Heart left ventricle (tissue), 16 donors: ENCODE measurements around the gene NME3. TPM values are rescaled to one million over a fixed set of nuclear protein-coding genes. Genes with fewer than 3 reads are reported as not detected.
A peak's percentile ranks its signal among the peaks of the same experiment; 100 is the strongest.

Source experiments
- ATAC-seq, 4 donors: fragments of 200-7000 bp; cut with Tn5 transposase; one replicate each; pipeline ENCODE4 v1.9.1; 2020 to 2022; ENCODE audit warnings: moderate library complexity in 4 of 4, mild to moderate bottlenecking in 3 of 4, moderate number of reproducible peaks in 1 of 4
- DNase-seq, 5 donors: peaks; one replicate each; pipeline ENCODE4 v3.0.0-alpha.2; 2020
- H3K27ac ChIP-seq, 12 donors: fragments of 200-600 bp; sonication (generic) in 4 of 12; one replicate each; pipeline versions ENCODE4 v1.5.0 to v1.8.0; 2016 to 2022; ENCODE audit warnings: mild to moderate bottlenecking in 2 of 12
- H3K27me3 ChIP-seq, 9 donors: fragments of 200-600 bp; sonication (generic) in 2 of 9; one replicate each; pipeline versions ENCODE4 v1.5.1 to v1.8.0; 2016 to 2022; ENCODE audit warnings: mild to moderate bottlenecking in 3 of 9
- H3K36me3 ChIP-seq, 9 donors: fragments of 200-600 bp; sonication (generic) in 2 of 9; one replicate each; pipeline versions ENCODE4 v1.5.0 to v1.8.0; 2018 to 2022; ENCODE audit warnings: mild to moderate bottlenecking in 2 of 9
- H3K4me1 ChIP-seq, 12 donors: fragments of 200-600 bp; sonication (generic) in 4 of 12; one replicate each; pipeline versions ENCODE4 v1.5.0 to v1.8.0; 2016 to 2022; ENCODE audit warnings: mild to moderate bottlenecking in 3 of 12
- H3K4me3 ChIP-seq, 12 donors: fragments of 200-600 bp; sonication (generic) in 4 of 12; one replicate each; pipeline versions ENCODE4 v1.5.0 to v1.8.0; 2017 to 2022; ENCODE audit warnings: mild to moderate bottlenecking in 9 of 12, moderate library complexity in 4 of 12
- H3K9me3 ChIP-seq, 12 donors: fragments of 200-600 bp; sonication (generic) in 4 of 12; one replicate each; pipeline versions ENCODE4 v1.5.0 to v1.8.0; 2016 to 2022; ENCODE audit warnings: mild to moderate bottlenecking in 1 of 12
- CTCF ChIP-seq, 12 donors: fragments of 200-600 bp; sonication (generic) in 4 of 12; IDR thresholded peaks; one replicate each; pipeline versions ENCODE4 v1.5.0 to v1.8.0; 2018 to 2022; ENCODE audit warnings: antibody characterized with exemption in 12 of 12, mild to moderate bottlenecking in 5 of 12
- POLR2A ChIP-seq, 2 donors: fragments of 450-650 bp; IDR thresholded peaks; one replicate each; pipeline ENCODE4 v1.6.1; 2017; ENCODE audit warnings: antibody characterized with exemption in 2 of 2, mild to moderate bottlenecking in 2 of 2, moderate library complexity in 2 of 2
- WGBS, 4 donors: extraction: QIAGEN DNeasy Blood & Tissue Kit in 2 of 4; methylation state at CpG; one replicate each; pipeline versions ENCODE4 v1.1.5 to v1.1.7; 2013 to 2018; 5-methylcytosine and 5-hydroxymethylcytosine counted together
- intact Hi-C, 10 donors: fragments of 100-400 bp; cut with DNase I; formaldehyde crosslinking; loops; one replicate each; pipeline versions ENCODE4 v1.11.1 to v1.14.2; 2022
- microRNA-seq, 4 donors: library from miRNA; unstranded; fragments of <30 nt; microRNA quantifications; one replicate each; pipeline versions ENCODE4 to v1.2.0, GENCODE V29; 2017 to 2020
- polyA plus RNA-seq, 2 donors: library from polyadenylated mRNA; stranded (reverse); fragments of 200-250 nt; gene quantifications; one replicate each; pipeline ENCODE4 v1.2.3, GENCODE V29; 2013
- total RNA-seq, 9 donors: library from RNA; depleted of rRNA in 2 of 9; stranded (reverse); fragments of >200 nt in 2 of 9; fragmentation: NEBNext Ultra II Directional in 3 of 9; extraction: Animal tissue kit (Norgen Biotek cat#: 25700) in 3 of 9; gene quantifications; one replicate each; pipeline versions ENCODE4 v1.1.0 to v1.2.4, GENCODE V29; 2016 to 2023
- donor health status: ischemic (EF 13 %, LVEDD 7.1; RV severe dilation, severe dysfunction).
- donor health status: healthy with polysubstance abuse.
- donor health status: DM: no; HTN: yes; CAD: no.
- donor health status: DM: no; HTN: no; CAD: no.
- donor health status: ischemic (EF 25% LVEDD 6.9; RV normal size, moderate dysfunction).
- donor health status: ischemic (EF 25% LVEDD 5.7; RV mildly dilated, moderate dysfunction).
- donor health status: healthy.
- donor health status: DM: yes; HTN: yes; CAD: no.
- donor health status: ischemic (EF 35%, LVEDD 5.7; RV mildly dilated, moderate dysfunction).
- donor health status: nonischemic (EF 11% LVEDD 7.7; RV severe dilation, severe dysfunction).
- donor health status: DM: yes; HTN: yes; CAD: no.
- donor health status: PGD.
- donor health status: ischemic (EF 29% LVEDD 5.4; RV normal size, mild dysfunction).
- donor health status: nonischemic (EF 23%, LVEDD 6.1; RV moderate dilation, normal function).

Gene NME3
- total and polyA plus RNA-seq, 11 donors: 24.4 to 86.4 (median 31.3) TPM

DNA sequence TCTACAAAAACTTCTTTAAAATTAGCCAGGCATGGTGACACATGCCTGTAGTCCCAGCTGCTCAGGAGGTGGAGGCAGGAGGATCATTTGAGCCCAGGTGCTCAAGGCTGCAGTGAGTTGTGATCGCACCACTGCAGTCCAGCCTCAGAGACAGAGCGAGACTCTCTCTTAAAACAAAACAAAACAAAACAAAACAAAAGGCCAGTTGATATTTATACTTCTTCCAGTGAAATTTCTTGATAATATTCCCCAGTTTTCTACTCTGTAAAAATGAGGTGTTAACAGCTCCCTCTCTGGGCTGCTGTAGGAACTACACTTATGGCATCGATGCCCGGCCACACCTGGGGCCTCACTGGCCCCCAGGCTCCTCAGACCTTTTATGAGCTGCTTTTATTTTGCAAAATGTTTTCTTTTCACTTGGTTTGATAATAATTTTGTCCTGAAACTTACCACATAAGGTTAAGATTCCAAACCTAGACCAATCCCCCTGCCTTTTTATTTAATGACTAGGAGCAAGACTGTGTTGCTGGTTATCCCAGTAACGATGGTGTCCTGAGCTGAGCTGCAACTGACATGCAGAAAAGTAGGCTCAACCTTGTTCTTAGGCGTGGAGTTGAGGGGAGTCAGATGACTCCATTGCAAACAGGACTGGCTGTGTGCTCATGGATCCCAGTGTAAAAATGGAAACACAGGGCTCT is 47.7 kb downstream of the NME3 start:
- ATAC-seq: no peak
- H3K27ac ChIP-seq: peak overlapping the region in 3 of 12 donors; percentile 14 to 80 (median 31)
- no peak for TF ChIP-seq POLR2A (IDR thresholded peaks at IDR 0.05)
- peak; percentile 57 to 83 (median 78) for TF ChIP-seq CTCF (IDR thresholded peaks at IDR 0.05)
- 46 to 54% (median 51%) methylated on average over 6 of the region's 6 CpGs for WGBS, 4 donors
- no peaks in the 10 kb centered on the region for H3K9me3 ChIP-seq
- intact Hi-C loops: no loop called here
- H3K36me3 ChIP-seq: peaks cover 0 to 43% (median 35%) of the 10 kb centered on the region in 9 donors
- no peak for DNase-seq
- H3K4me1 ChIP-seq: peaks cover 0 to 57% (median 28%) of the 10 kb centered on the region in 12 donors
- H3K4me3 ChIP-seq: no peak overlapping the region
- H3K27me3 ChIP-seq: no peaks in the 10 kb centered on the region

GRCh38 chr16:1721372-1721771 is 50.0 kb downstream of the NME3 start:
- Histone ChIP-seq H3K4me1 (peaks cover 0 to 59% (median 28%) of the 10 kb centered on the region in 12 donors), H3K27ac (peak overlapping the region in 6 of 12 donors; percentile 3 to 80 (median 20)), H3K27me3 (no peaks in the 10 kb centered on the region), H3K36me3 (peaks cover 0 to 23% (median 18%) of the 10 kb centered on the region in 9 donors), H3K4me3 (no peak overlapping the region), H3K9me3 (no peaks in the 10 kb centered on the region)
- TF ChIP-seq CTCF (IDR thresholded peaks at IDR 0.05) (no peak), POLR2A (IDR thresholded peaks at IDR 0.05) (no peak)
- no peak for ATAC-seq
- intact Hi-C loops: no loop called here
- DNase-seq: no peak
- WGBS, 4 donors: 96 to 97% (median 96%) methylated on average over 9 of the region's 9 CpGs

Small RNA genes within 50 kb of the gene (microRNA-seq; reads per million reads assigned to microRNA genes)
- gene MIR3177: 0 to 3.9 (median 1.6) reads per million in 4 donors

Other genes starting within 250 kb of the NME3 start
- 10 to 100 TPM; 14.0 to 64.2 (median 19.5) TPM for gene TMEM204, start 237.9 kb downstream of the NME3 start, total RNA-seq
- gene TMEM204, start 237.9 kb downstream of the NME3 start, polyA plus RNA-seq: 10 to 100 TPM; 29.0 to 37.4 TPM
- 10 to 100 TPM in 1 of 9 donors, 1 to 10 TPM in 8; 6.0 to 10.1 (median 8.0) TPM for gene IFT140, start 159.5 kb downstream of the NME3 start, total RNA-seq
- gene IFT140, start 159.5 kb downstream of the NME3 start, polyA plus RNA-seq: 10 to 100 TPM in 1 of 2 donors, 1 to 10 TPM in 1; 4.8 to 10.2 TPM
- gene CRAMP1, start 159.2 kb downstream of the NME3 start, total RNA-seq: 10 to 100 TPM in 6 of 9 donors, 1 to 10 TPM in 3; 7.5 to 16.9 (median 10.7) TPM
- gene CRAMP1, start 159.2 kb downstream of the NME3 start, polyA plus RNA-seq: 1 to 10 TPM; 6.2 to 7.9 TPM
- 10 to 100 TPM; 11.7 to 50.4 (median 34.1) TPM for gene JPT2, start 93.3 kb downstream of the NME3 start, total RNA-seq
- gene JPT2, start 93.3 kb downstream of the NME3 start, polyA plus RNA-seq: 10 to 100 TPM; 11.0 to 76.1 TPM
- 10 to 100 TPM; 29.5 to 71.3 (median 63.1) TPM for gene MAPK8IP3, start 65.3 kb downstream of the NME3 start, total RNA-seq
- gene MAPK8IP3, start 65.3 kb downstream of the NME3 start, polyA plus RNA-seq: 10 to 100 TPM; 29.5 to 70.2 TPM
- 10 to 100 TPM in 2 of 9 donors, 1 to 10 TPM in 7; 3.4 to 12.9 (median 6.0) TPM for gene EME2, start 1.3 kb upstream of the NME3 start, total RNA-seq
- gene EME2, start 1.3 kb upstream of the NME3 start, polyA plus RNA-seq: 1 to 10 TPM; 3.6 to 7.8 TPM
- 100 to 1,000 TPM in 2 of 9 donors, 10 to 100 TPM in 7; 58.0 to 123 (median 79.3) TPM for gene MRPS34, start 1.6 kb upstream of the NME3 start, total RNA-seq
- 100 to 1,000 TPM; 117 to 118 TPM for gene MRPS34, start 1.6 kb upstream of the NME3 start, polyA plus RNA-seq
- 100 to 1,000 TPM in 1 of 9 donors, 10 to 100 TPM in 8; 25.8 to 100 (median 31.8) TPM for gene SPSB3, start 11.0 kb upstream of the NME3 start, total RNA-seq
- gene SPSB3, start 11.0 kb upstream of the NME3 start, polyA plus RNA-seq: 10 to 100 TPM; 44.5 to 52.0 TPM
- gene NUBP2, start 11.4 kb upstream of the NME3 start, total RNA-seq: 10 to 100 TPM; 26.7 to 81.9 (median 30.1) TPM
- gene NUBP2, start 11.4 kb upstream of the NME3 start, polyA plus RNA-seq: 10 to 100 TPM; 41.2 to 63.1 TPM
- under 1 TPM in 2 of 9 donors, not detected in 7; 0.12 to 0.38 TPM for gene IGFALS, start 22.2 kb upstream of the NME3 start, total RNA-seq
- under 1 TPM in 1 of 2 donors, not detected in 1; 0.23 TPM for gene IGFALS, start 22.2 kb upstream of the NME3 start, polyA plus RNA-seq
- 100 to 1,000 TPM; 111 to 358 (median 165) TPM for gene HAGH, start 55.3 kb upstream of the NME3 start, total RNA-seq
- gene HAGH, start 55.3 kb upstream of the NME3 start, polyA plus RNA-seq: 100 to 1,000 TPM; 155 to 226 TPM
- gene FAHD1, start 55.7 kb upstream of the NME3 start, total RNA-seq: 10 to 100 TPM; 19.2 to 83.8 (median 28.4) TPM
- 10 to 100 TPM; 46.8 to 47.4 TPM for gene FAHD1, start 55.7 kb upstream of the NME3 start, polyA plus RNA-seq
- gene MEIOB, start 100.6 kb upstream of the NME3 start, total RNA-seq: not detected
- gene MEIOB, start 100.6 kb upstream of the NME3 start, polyA plus RNA-seq: not detected
- not detected for gene HS3ST6, start 146.9 kb upstream of the NME3 start, total RNA-seq
- gene HS3ST6, start 146.9 kb upstream of the NME3 start, polyA plus RNA-seq: not detected
- 10 to 100 TPM; 12.4 to 49.2 (median 31.1) TPM for gene MSRB1, start 171.7 kb upstream of the NME3 start, total RNA-seq
- gene MSRB1, start 171.7 kb upstream of the NME3 start, polyA plus RNA-seq: 10 to 100 TPM; 48.4 to 70.2 TPM
- gene RPL3L, start 183.1 kb upstream of the NME3 start, total RNA-seq: 100 to 1,000 TPM; 117 to 279 (median 216) TPM
- gene RPL3L, start 183.1 kb upstream of the NME3 start, polyA plus RNA-seq: 100 to 1,000 TPM in 1 of 2 donors, 10 to 100 TPM in 1; 86.5 to 180 TPM
- gene NDUFB10, start 188.0 kb upstream of the NME3 start, total RNA-seq: 1,000 to 10,000 TPM in 2 of 9 donors, 100 to 1,000 TPM in 7; 316 to 1,519 (median 542) TPM
- gene NDUFB10, start 188.0 kb upstream of the NME3 start, polyA plus RNA-seq: 1,000 to 10,000 TPM in 1 of 2 donors, 100 to 1,000 TPM in 1; 732 to 1,618 TPM
- gene RPS2, start 193.3 kb upstream of the NME3 start, total RNA-seq: 1,000 to 10,000 TPM in 4 of 9 donors, 100 to 1,000 TPM in 5; 673 to 1,554 (median 968) TPM
- 1,000 to 10,000 TPM; 1,419 to 2,484 TPM for gene RPS2, start 193.3 kb upstream of the NME3 start, polyA plus RNA-seq
- gene RNF151, start 195.3 kb upstream of the NME3 start, total RNA-seq: not detected
- not detected for gene RNF151, start 195.3 kb upstream of the NME3 start, polyA plus RNA-seq
- 10 to 100 TPM; 19.3 to 68.7 (median 21.5) TPM for gene TBL3, start 200.5 kb upstream of the NME3 start, total RNA-seq
- 10 to 100 TPM; 57.9 to 59.5 TPM for gene TBL3, start 200.5 kb upstream of the NME3 start, polyA plus RNA-seq
- not detected for gene NOXO1, start 209.9 kb upstream of the NME3 start, total RNA-seq
- gene NOXO1, start 209.9 kb upstream of the NME3 start, polyA plus RNA-seq: under 1 TPM; 0.06 to 0.15 TPM
- 10 to 100 TPM; 18.0 to 29.9 (median 23.5) TPM for gene GFER, start 212.7 kb upstream of the NME3 start, total RNA-seq
- 10 to 100 TPM; 36.6 to 51.1 TPM for gene GFER, start 212.7 kb upstream of the NME3 start, polyA plus RNA-seq
- 1 to 10 TPM in 3 of 9 donors, under 1 TPM in 6; 0.19 to 1.3 (median 0.86) TPM for gene SYNGR3, start 218.4 kb upstream of the NME3 start, total RNA-seq
- gene SYNGR3, start 218.4 kb upstream of the NME3 start, polyA plus RNA-seq: 1 to 10 TPM in 1 of 2 donors, under 1 TPM in 1; 0.53 to 2.7 TPM
- gene ZNF598, start 238.3 kb upstream of the NME3 start, total RNA-seq: 10 to 100 TPM; 10.9 to 47.4 (median 17.0) TPM
- 10 to 100 TPM in 1 of 2 donors, 1 to 10 TPM in 1; 9.4 to 33.8 TPM for gene ZNF598, start 238.3 kb upstream of the NME3 start, polyA plus RNA-seq
- gene NPW, start 248.2 kb upstream of the NME3 start, total RNA-seq: under 1 TPM in 1 of 9 donors, not detected in 8; 0.69 TPM
- under 1 TPM in 1 of 2 donors, not detected in 1; 0.19 TPM for gene NPW, start 248.2 kb upstream of the NME3 start, polyA plus RNA-seq